Astrocyte of the spinal cord (primary cell): ENCODE data around the gene BTN3A1.
"Not testable (repeated sequence)": the region's sequence is repeated elsewhere in the genome, so short reads cannot be mapped to it uniquely, and the experiment has no call there.

Source experiments
- DNase-seq: peaks from one replicate; pipeline ENCODE4 v3.0.0; 2011; ENCODE audit warnings: low read depth, low spot score
- H3K4me3 ChIP-seq: 2 replicates; pipeline ENCODE4 v1.5.1; 2011; ENCODE audit warnings: low read depth, mild to moderate bottlenecking, low read length, moderate library complexity
- CTCF ChIP-seq: IDR thresholded peaks from 2 replicates; pipeline ENCODE4 v1.5.1; 2012; ENCODE audit warnings: low read depth, mild to moderate bottlenecking, low read length, inconsistent platforms
- in situ Hi-C: cut with HindIII; loops from 2 replicates; pipeline ENCODE4 v1.10.0; 2017; ENCODE audit warnings: low sequenced_read_pairs

BTN3A1 gene

DNA sequence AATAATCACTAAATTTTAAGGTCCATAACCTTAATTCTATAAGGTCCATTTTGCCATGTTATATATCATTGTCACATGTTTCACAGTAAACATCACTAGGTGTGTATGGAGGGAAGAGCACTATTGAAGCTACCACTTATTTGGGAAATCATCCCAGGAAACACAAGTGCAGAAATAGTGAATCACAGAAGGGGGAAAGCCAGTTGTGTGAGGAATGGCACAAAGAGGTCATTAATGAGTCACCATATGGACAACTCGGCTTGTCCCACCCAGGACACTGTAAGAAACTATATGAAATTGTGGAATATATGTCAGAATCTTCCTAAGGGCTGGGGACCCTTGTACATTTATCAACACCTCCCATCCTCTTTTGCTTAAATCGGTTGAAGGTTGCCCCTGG lies 13.7 kb downstream of the BTN3A1 start:
- no peak for DNase-seq
- no peak overlapping the region for H3K4me3 ChIP-seq
- TF ChIP-seq CTCF, result no peak
- in situ Hi-C loops, result no loop called here

DNA sequence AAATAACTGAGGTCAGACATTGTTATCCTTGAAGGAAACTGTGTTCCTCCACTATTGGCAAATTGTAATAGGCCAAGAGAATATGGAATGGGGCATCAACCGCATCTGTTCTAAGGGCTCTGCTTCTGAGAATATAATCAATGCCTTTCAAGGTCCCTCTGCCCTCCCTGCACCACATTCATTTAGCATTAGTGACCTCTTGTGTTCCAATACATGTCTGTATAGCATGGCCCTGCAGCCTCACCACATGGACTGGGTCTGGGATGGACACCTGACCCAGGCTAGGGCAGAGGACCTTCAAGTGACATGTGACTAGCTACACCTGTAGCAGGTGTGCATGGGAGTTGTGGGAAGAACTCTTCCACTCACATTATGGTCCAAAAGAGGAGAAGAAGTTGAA lies 14.2 kb downstream of the BTN3A1 start:
- no peak overlapping the region for H3K4me3 ChIP-seq
- no peak for TF ChIP-seq CTCF
- DNase-seq, result no peak
- in situ Hi-C loops, result no loop called here

GRCh38 chr6:26418077-26418476 lies 16.0 kb downstream of the BTN3A1 start:
- DNase-seq, in situ Hi-C loops, H3K4me3 ChIP-seq: not testable (repeated sequence)

DNA sequence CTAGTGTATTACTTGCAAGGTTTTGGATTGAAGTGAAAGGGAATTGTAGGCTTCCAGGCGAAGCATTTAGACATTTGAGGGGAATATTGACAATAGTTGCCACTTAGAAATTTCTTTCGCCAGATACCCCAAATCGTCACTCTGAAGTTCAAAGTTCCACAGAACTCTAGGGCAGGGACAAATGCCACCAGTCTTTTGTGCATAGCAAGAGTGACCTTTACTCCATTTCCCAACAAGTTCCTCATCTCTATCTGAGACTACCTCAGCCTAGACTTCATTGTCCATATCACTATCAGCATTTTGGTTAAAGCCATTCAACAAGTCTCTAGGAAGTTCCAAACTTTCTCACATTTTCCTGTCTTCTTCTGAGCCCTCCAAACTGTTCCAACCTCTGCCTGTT lies 16.7 kb downstream of the BTN3A1 start:
- H3K4me3 ChIP-seq, in situ Hi-C loops, DNase-seq: not testable (repeated sequence)

DNA sequence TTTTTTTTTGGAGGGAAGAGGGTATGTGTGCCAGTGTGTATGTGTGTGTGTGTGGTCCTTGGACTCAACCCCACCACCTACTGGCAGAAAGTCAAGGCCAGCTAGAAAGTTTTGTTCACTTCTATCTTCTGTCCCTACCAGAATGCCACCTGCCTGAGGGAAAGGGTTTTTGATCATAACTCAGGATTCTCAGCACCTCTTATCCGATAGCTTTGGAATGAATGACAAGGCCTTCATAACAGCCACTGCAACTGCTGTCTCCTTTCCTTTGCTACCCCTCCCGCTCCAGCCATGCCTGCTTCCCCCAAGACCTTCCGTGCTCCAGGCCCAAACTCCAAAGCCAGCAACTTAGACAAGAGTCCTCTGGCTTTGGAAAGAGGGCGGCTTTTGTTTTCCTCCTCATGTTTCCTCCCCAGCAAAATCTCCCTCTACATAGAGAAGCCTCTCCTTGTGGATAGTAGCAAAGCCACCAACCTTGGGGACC lies 18.7 kb downstream of the BTN3A1 start:
- in situ Hi-C loops, result no loop called here
- peak; percentile 43 for DNase-seq
- H3K4me3 ChIP-seq, result peak overlapping the region; percentile 85
- peak; percentile 57 for TF ChIP-seq CTCF

- in situ Hi-C loops, result no loop called here
- DNase-seq, result peak; percentile 94
- no peak for TF ChIP-seq CTCF
- peak overlapping the region; percentile 85 for H3K4me3 ChIP-seq
Measured at GRCh38 chr6:26421259-26422144, 19.4 kb downstream of the BTN3A1 start.

GRCh38 chr6:26422329-26422728 lies 20.3 kb downstream of the BTN3A1 start:
- TF ChIP-seq CTCF, result no peak
- no peak for DNase-seq
- in situ Hi-C loops, result no loop called here
- peak overlapping the region; percentile 85 for H3K4me3 ChIP-seq
